Left ventricle myocardium inferior (tissue), 1 donor: ENCODE results near the gene NRXN3. TPM values are rescaled to one million over a fixed set of nuclear protein-coding genes. Genes with fewer than 3 reads are reported as not detected.

ENCODE experiments used
- DNase-seq: peaks from one replicate; pipeline ENCODE4 v3.0.0-alpha.2; 2020
- H3K27ac ChIP-seq: fragments of 200-600 bp; replicated peaks from 2 replicates; pipeline ENCODE4 v1.8.0; 2021
- H3K27me3 ChIP-seq: fragments of 200-600 bp; 2 replicates; pipeline ENCODE4 v1.8.0; 2021; ENCODE audit warnings: low read depth
- H3K36me3 ChIP-seq: fragments of 200-600 bp; 2 replicates; pipeline ENCODE4 v1.8.0; 2021
- H3K4me1 ChIP-seq: fragments of 200-600 bp; 2 replicates; pipeline ENCODE4 v1.8.0; 2021
- H3K4me3 ChIP-seq: fragments of 200-600 bp; 2 replicates; pipeline ENCODE4 v1.8.0; 2021; ENCODE audit warnings: mild to moderate bottlenecking, moderate library complexity
- H3K9me3 ChIP-seq: fragments of 200-600 bp; replicated peaks from 2 replicates; pipeline ENCODE4 v1.8.0; 2021
- intact Hi-C: fragments of 100-400 bp; cut with micrococcal nuclease; formaldehyde crosslinking; loops from one replicate; pipeline ENCODE4 v1.11.0; 2022
- total RNA-seq: library from RNA; stranded (reverse); fragmentation: NEBNext Ultra II Directional; extraction: Animal tissue kit (Norgen Biotek cat#: 25700); gene quantifications from one replicate; pipeline ENCODE4 v1.2.1, GENCODE V29; 2021
- TF ChIP-seq, protein P1 (sequence below): fragments of 200-600 bp; IDR thresholded peaks from 2 replicates; pipeline ENCODE4 v1.8.0; 2021; ENCODE audit warnings: antibody characterized with exemption, mild to moderate bottlenecking, borderline replicate concordance
- donor health status: DM: no; HTN: yes; CAD: no; lungs with severe emphysema.

Gene NRXN3
- total RNA-seq, 1 donor from 2014 or later, result 1.2 TPM

DNA sequence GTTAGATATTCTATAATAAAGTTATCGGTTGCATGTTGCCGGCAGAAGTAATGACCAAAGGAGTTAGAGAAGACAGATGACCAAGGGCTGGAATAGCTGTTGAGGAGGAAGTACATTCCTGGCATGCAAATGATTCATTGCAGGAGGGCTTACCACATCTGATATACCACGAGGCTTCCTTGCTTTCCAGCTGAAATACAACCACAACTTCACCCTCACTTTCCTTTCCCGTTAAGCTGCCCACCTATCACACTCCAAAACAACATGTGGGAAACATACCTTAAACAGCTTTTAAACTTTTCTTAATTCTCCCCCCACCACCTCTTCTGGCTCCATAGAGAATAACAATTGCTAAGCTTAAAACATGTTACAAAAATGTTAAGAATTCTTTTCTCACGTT lies 594.1 kb downstream of the NRXN3 start:
- TF ChIP-seq, protein P1, sequence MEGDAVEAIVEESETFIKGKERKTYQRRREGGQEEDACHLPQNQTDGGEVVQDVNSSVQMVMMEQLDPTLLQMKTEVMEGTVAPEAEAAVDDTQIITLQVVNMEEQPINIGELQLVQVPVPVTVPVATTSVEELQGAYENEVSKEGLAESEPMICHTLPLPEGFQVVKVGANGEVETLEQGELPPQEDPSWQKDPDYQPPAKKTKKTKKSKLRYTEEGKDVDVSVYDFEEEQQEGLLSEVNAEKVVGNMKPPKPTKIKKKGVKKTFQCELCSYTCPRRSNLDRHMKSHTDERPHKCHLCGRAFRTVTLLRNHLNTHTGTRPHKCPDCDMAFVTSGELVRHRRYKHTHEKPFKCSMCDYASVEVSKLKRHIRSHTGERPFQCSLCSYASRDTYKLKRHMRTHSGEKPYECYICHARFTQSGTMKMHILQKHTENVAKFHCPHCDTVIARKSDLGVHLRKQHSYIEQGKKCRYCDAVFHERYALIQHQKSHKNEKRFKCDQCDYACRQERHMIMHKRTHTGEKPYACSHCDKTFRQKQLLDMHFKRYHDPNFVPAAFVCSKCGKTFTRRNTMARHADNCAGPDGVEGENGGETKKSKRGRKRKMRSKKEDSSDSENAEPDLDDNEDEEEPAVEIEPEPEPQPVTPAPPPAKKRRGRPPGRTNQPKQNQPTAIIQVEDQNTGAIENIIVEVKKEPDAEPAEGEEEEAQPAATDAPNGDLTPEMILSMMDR, result no peak
- Histone ChIP-seq H3K4me3 (no peak overlapping the region), H3K27me3 (no peaks in the 10 kb centered on the region), H3K4me1 (no peaks in the 10 kb centered on the region), H3K27ac (no peak overlapping the region), H3K36me3 (no peaks in the 10 kb centered on the region), H3K9me3 (no peaks in the 10 kb centered on the region)
- no peak for DNase-seq
- intact Hi-C loops, result no loop called here

DNA sequence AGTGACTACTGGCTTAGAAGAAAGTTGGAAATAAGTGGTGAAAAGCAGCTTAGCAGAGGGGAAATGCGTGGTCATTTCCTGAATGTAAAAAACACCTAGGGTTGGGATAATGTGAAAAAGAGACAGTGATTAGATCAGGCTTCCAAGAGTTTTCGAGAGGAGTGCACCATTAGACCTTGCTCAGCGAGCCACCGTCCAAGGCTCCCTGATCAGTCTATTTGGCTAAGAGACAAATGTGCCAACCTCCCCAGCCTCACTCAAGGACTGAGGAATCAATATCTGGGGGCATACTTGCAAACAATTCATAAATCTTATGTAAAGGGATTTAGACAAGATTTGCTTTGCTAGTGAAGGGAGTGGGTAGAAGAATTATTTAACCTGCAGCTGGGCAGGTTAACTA lies 594.5 kb downstream of the NRXN3 start:
- TF ChIP-seq, protein P1, result no peak
- Histone ChIP-seq H3K4me3 (no peak overlapping the region), H3K36me3 (no peaks in the 10 kb centered on the region), H3K27ac (no peak overlapping the region), H3K9me3 (no peaks in the 10 kb centered on the region), H3K27me3 (no peaks in the 10 kb centered on the region), H3K4me1 (no peaks in the 10 kb centered on the region)
- intact Hi-C loops, result no loop called here
- DNase-seq, result no peak

DNA sequence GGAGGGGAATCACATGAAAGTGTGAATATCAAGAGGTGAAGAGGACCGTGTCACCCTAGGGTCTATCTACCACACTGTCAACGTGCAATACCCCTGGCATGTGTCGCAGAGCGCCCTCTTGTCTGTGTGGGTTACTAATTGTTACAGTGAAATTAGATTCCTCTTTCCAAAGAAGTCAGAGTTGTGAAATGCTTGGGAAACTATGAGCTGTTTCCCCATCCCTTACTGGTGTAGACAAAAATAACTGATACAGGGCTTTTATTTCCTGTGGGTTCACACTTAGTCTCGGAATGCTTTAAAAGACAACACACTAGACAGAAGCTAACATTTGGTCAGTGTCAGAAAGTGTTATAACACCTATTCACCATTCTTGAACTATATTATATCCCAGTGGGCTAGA lies 597.3 kb downstream of the NRXN3 start:
- Histone ChIP-seq H3K27ac (no peak overlapping the region), H3K36me3 (no peaks in the 10 kb centered on the region), H3K27me3 (no peaks in the 10 kb centered on the region), H3K4me1 (no peaks in the 10 kb centered on the region), H3K9me3 (no peaks in the 10 kb centered on the region), H3K4me3 (no peak overlapping the region)
- TF ChIP-seq, protein P1, result no peak
- DNase-seq, result no peak
- intact Hi-C loops, result no loop called here

DNA sequence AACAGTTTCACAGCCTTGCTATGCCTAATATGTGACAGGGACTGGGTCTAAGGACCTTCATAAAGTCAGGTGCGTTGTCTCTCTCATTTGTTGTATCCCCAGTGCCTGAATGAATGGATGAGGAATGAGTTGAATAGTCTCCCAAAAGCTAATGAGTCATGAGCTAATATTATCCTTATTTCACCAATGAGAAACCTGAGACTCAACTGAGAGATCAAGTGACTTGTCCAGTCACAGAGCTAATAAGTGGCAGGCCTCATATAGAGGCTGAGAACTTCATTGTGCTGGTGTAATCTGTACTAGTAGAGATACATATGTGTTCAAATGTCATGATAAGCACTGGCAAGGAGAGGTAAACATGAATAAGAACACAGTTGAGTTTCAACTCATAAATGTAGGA lies 612.4 kb downstream of the NRXN3 start:
- DNase-seq, result no peak
- H3K27me3 ChIP-seq, result no peaks in the 10 kb centered on the region
- H3K4me1 ChIP-seq, result no peaks in the 10 kb centered on the region
- no peak overlapping the region for H3K27ac ChIP-seq
- TF ChIP-seq, protein P1, result no peak
- H3K4me3 ChIP-seq, result no peak overlapping the region
- H3K9me3 ChIP-seq, result peaks cover 7% of the 10 kb centered on the region
- intact Hi-C loops, result no loop called here
- H3K36me3 ChIP-seq, result no peaks in the 10 kb centered on the region

DNA sequence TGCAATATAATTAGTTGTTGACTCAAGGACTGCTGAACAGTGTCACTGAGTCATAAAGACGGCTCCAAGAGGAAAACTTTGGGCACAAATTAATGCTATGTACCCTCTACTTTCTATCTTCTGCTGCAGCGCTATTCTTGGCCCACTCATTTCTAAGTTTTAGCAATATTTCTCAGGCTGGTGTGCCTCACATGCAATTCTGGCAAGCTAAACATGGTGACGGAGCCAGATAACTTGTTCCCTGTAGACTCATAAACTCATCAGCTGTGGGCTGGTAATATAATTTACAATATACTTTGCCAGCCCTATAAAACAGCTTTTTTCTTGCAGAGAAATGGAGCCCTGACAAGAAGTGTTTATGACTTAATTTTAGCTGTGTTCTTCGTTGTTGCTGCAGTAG lies 615.1 kb downstream of the NRXN3 start:
- TF ChIP-seq, protein P1, result no peak
- peaks cover 9% of the 10 kb centered on the region for H3K27me3 ChIP-seq
- peaks cover 7% of the 10 kb centered on the region for H3K9me3 ChIP-seq
- intact Hi-C loops, result no loop called here
- H3K36me3 ChIP-seq, result no peaks in the 10 kb centered on the region
- H3K4me1 ChIP-seq, result no peaks in the 10 kb centered on the region
- no peak for DNase-seq
- no peak overlapping the region for H3K27ac ChIP-seq
- no peak overlapping the region for H3K4me3 ChIP-seq
